IMR-90 (cell line): Measurements from ENCODE around the gene SPATA13. TPM values are rescaled to one million over a fixed set of nuclear protein-coding genes. Genes with fewer than 3 reads are reported as not detected.

Experiments used
- ATAC-seq: fragments of 200-7000 bp; cut with Tn5 transposase; 2 replicates; pipeline ENCODE4 v1.9.1; 2020; ENCODE audit warnings: low read depth, mild to moderate bottlenecking, moderate library complexity
- BruUV-seq: library from RNA; stranded (reverse); fragments of 400-500 nt; replicated peaks from 2 replicates; lab custom pipeline; 2021; lab: Mats Ljungman, UMichigan
- CTCF ChIA-PET: fragments of 300-600 bp; formaldehyde crosslinking; extraction: SDS; loops from one replicate; lab custom pipeline; 2021; ENCODE audit warnings: antibody characterized with exemption; lab: Yijun Ruan, JAX
- POLR2A ChIA-PET: fragments of 300-600 bp; sonication (Branson Sonifier 250); formaldehyde crosslinking; loops from one replicate; lab custom pipeline; 2022; ENCODE audit warnings: antibody characterized with exemption; ENCODE audit not compliant: unreplicated experiment; lab: Charles Lee
- DNase-seq: peaks from one replicate; pipeline ENCODE4 v3.0.0; 2013
- H2AFZ ChIP-seq: replicated peaks from 2 replicates; pipeline ENCODE3; 2013; ENCODE audit warnings: low read length, mild to moderate bottlenecking; ENCODE audit not compliant: poor library complexity
- H2AK5ac ChIP-seq: 2 replicates; pipeline ENCODE4 v1.6.1; 2013; ENCODE audit warnings: low read depth, low read length, inconsistent platforms
- H2AK9ac ChIP-seq: replicated peaks from 2 replicates; pipeline ENCODE3; 2013; ENCODE audit warnings: mild to moderate bottlenecking, low read depth, low read length, moderate library complexity; ENCODE audit not compliant: poor library complexity
- H2BK120ac ChIP-seq: 2 replicates; pipeline ENCODE4 v1.6.1; 2013; ENCODE audit warnings: low read depth, low read length, inconsistent platforms
- H2BK15ac ChIP-seq: 3 replicates; pipeline ENCODE4 v1.6.1; 2013; ENCODE audit warnings: low read depth, low read length, inconsistent platforms
- H2BK20ac ChIP-seq: 2 replicates; pipeline ENCODE4 v1.6.1; 2013; ENCODE audit warnings: low read depth, mild to moderate bottlenecking, inconsistent platforms, low read length, moderate library complexity
- H2BK5ac ChIP-seq: 2 replicates; pipeline ENCODE4 v1.6.1; 2013; ENCODE audit warnings: mild to moderate bottlenecking, low read depth, low read length, inconsistent platforms; ENCODE audit not compliant: poor library complexity, severe bottlenecking
- H3K14ac ChIP-seq: replicated peaks from 2 replicates; pipeline ENCODE4 v1.6.1; 2013; ENCODE audit warnings: low read depth, low read length, inconsistent platforms
- H3K18ac ChIP-seq: 2 replicates; pipeline ENCODE4 v1.6.1; 2013; ENCODE audit warnings: low read depth, low read length, control low read depth
- H3K23ac ChIP-seq: 2 replicates; pipeline ENCODE4 v1.6.1; 2013; ENCODE audit warnings: low read depth, low read length, inconsistent platforms
- H3K27ac ChIP-seq: 2 replicates; pipeline ENCODE4 v1.5.1; 2013; ENCODE audit warnings: mild to moderate bottlenecking, control low read depth, low read length; ENCODE audit not compliant: insufficient read depth
- H3K27me3 ChIP-seq: 2 replicates; pipeline ENCODE4 v1.6.1; 2013; ENCODE audit warnings: low read length; ENCODE audit not compliant: control insufficient read depth, insufficient read depth
- H3K36me3 ChIP-seq: 2 replicates; pipeline ENCODE4 v1.6.1; 2013; ENCODE audit warnings: low read length, mixed read lengths; ENCODE audit not compliant: control insufficient read depth, insufficient read depth
- H3K4ac ChIP-seq: 2 replicates; pipeline ENCODE4 v1.6.1; 2013; ENCODE audit warnings: low read depth, low read length, inconsistent platforms
- H3K4me1 ChIP-seq: 2 replicates; pipeline ENCODE4 v1.6.1; 2013; ENCODE audit warnings: low read length, mixed read lengths; ENCODE audit not compliant: control insufficient read depth, insufficient read depth
- H3K4me2 ChIP-seq: 2 replicates; pipeline ENCODE4 v1.6.1; 2013; ENCODE audit warnings: low read depth, mild to moderate bottlenecking, control low read depth, low read length, moderate library complexity
- H3K4me3 ChIP-seq: 2 replicates; pipeline ENCODE4 v1.5.1; 2013; ENCODE audit warnings: low read depth, mild to moderate bottlenecking, control low read depth, low read length, moderate library complexity; ENCODE audit not compliant: insufficient read depth
- H3K56ac ChIP-seq: 2 replicates; pipeline ENCODE4 v1.6.1; 2013; ENCODE audit warnings: low read length, inconsistent platforms; ENCODE audit not compliant: insufficient read depth; ENCODE audit errors: extremely low read depth
- H3K79me1 ChIP-seq, 2 experiments: 2 replicates each; pipeline ENCODE4 v1.6.1; 2013; ENCODE audit warnings: low read length in 2 of 2, inconsistent platforms in 1 of 2, low read depth in 1 of 2
- H3K9ac ChIP-seq: 2 replicates; pipeline ENCODE4 v1.6.1; 2013; ENCODE audit warnings: low read depth, low read length, control low read depth
- H3K9me1 ChIP-seq: 2 replicates; pipeline ENCODE4 v1.6.1; 2013; ENCODE audit warnings: low read length, inconsistent platforms; ENCODE audit not compliant: insufficient read depth
- H3K9me3 ChIP-seq: 2 replicates; pipeline ENCODE4 v1.6.1; 2013; ENCODE audit warnings: low read length; ENCODE audit not compliant: control insufficient read depth, insufficient read depth
- H4K20me1 ChIP-seq: 2 replicates; pipeline ENCODE4 v1.6.1; 2013; ENCODE audit warnings: low read length, inconsistent platforms; ENCODE audit not compliant: insufficient read depth
- H4K5ac ChIP-seq: 2 replicates; pipeline ENCODE4 v1.6.1; 2013; ENCODE audit warnings: mild to moderate bottlenecking, low read depth, low read length, control low read depth
- H4K8ac ChIP-seq, 2 experiments: 2 replicates each; pipeline ENCODE4 v1.6.1; 2013; ENCODE audit warnings: low read depth in 2 of 2, low read length in 2 of 2, control low read depth in 1 of 2, inconsistent platforms in 1 of 2
- H4K91ac ChIP-seq: 2 replicates; pipeline ENCODE4 v1.6.1; 2013; ENCODE audit warnings: low read depth, low read length, inconsistent platforms; ENCODE audit not compliant: insufficient read depth
- MAZ ChIP-seq: IDR thresholded peaks from 2 replicates; pipeline ENCODE4 v1.6.1; 2012; ENCODE audit warnings: low read depth, mild to moderate bottlenecking, low read length, improper control_type of control experiment, moderate library complexity, borderline replicate concordance
- WGBS, 2 experiments: methylation state at CpG; one replicate each; pipeline versions ENCODE4 v1.1.5 to v1.1.7; 2013; ENCODE audit warnings: missing lambda C conversion rate in 2 of 2; ENCODE audit not compliant: insufficient read length in 1 of 2; ENCODE audit errors: extremely low coverage in 2 of 2; 5-methylcytosine and 5-hydroxymethylcytosine counted together
- dilution Hi-C: fragments of 300-500 bp; cut with HindIII; formaldehyde crosslinking; loops from one replicate; pipeline ENCODE4 v1.14.3; 2018; ENCODE audit warnings: low sequenced_read_pairs; ENCODE audit not compliant: unreplicated experiment
- in situ Hi-C: fragments of 300-500 bp; cut with MboI; formaldehyde crosslinking; loops from 3 replicates; pipeline ENCODE4 v1.14.3; 2019; ENCODE audit warnings: low sequenced_read_pairs, inconsistent platforms, mixed read lengths
- intact Hi-C: fragments of 100-400 bp; cut with micrococcal nuclease; formaldehyde crosslinking; loops from 2 replicates; pipeline ENCODE4 v1.10.0; 2022
- polyA plus RNA-seq, 3 experiments: library from polyadenylated mRNA; depleted of rRNA; stranded (reverse); fragments of >200 nt; gene quantifications; 2 replicates each; pipeline ENCODE4 v1.2.3, GENCODE V29; 2012; ENCODE audit warnings: low replicate concordance in 1 of 3
- total RNA-seq: library from RNA; depleted of rRNA; stranded (reverse); fragments of >200 nt; gene quantifications from 2 replicates; pipeline ENCODE4 v1.2.3, GENCODE V29; 2012

Gene SPATA13
- total and polyA plus RNA-seq, 2 of the 4 experiments (the other 2 are of a cell fraction) = 10.5 to 12.5 TPM

DNA sequence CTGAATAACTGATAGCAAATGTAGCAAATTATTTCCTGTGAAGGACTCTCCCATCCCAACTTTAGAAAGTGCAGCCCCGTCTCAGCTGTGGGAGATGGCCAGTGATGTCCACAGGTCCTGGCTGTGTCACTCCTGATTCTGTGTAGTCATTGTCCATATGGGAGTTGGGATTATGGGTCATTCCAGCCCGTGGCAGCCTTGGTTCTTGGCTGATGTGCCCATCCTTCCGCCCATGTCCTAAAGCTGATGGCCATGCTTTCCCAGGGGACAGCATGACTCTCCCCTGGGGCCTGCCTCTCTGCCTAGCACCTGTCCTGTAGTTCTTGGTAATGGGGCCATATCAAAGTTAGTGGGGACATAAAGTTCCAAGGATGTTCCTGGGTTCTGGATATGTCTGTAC lies 104.9 kb downstream of the SPATA13 start:
- no peak overlapping the region for H3K4me3 ChIP-seq
- H3K9me3 ChIP-seq = no peaks in the 10 kb centered on the region
- DNase-seq = no peak
- H4K20me1 ChIP-seq = 0 out of 2 replicates have a peak, but pooled peaks cover 2% of the 10 kb centered on the region
- intact Hi-C loops (no loop called here), in situ Hi-C loops (no loop called here), dilution Hi-C loops (no loop called here)
- H3K27ac ChIP-seq = no peak overlapping the region
- no peak overlapping the region for H3K56ac ChIP-seq
- H2AK5ac ChIP-seq = no peak overlapping the region
- no peak overlapping the region for H4K8ac ChIP-seq
- no peaks in the 10 kb centered on the region for H3K36me3 ChIP-seq
- no peak overlapping the region for H2BK5ac ChIP-seq
- TF ChIP-seq MAZ = no peak
- H2AFZ ChIP-seq = no peak overlapping the region
- no peak overlapping the region for H4K5ac ChIP-seq
- no peak overlapping the region for H3K23ac ChIP-seq
- H3K4me2 ChIP-seq = no peak overlapping the region
- no TSS peak for BruUV-seq
- H2BK20ac ChIP-seq = no peak overlapping the region
- H2BK120ac ChIP-seq = no peak overlapping the region
- no peak overlapping the region for H2BK15ac ChIP-seq
- POLR2A ChIA-PET = no interaction called here
- CTCF ChIA-PET = no interaction called here
- no peak overlapping the region for H3K18ac ChIP-seq
- H3K4me1 ChIP-seq = peaks cover 7% of the 10 kb centered on the region
- peak overlapping the region; percentile 25 for H2AK9ac ChIP-seq
- no CpG with 5 or more reads among the region's 3 CpGs for WGBS, 2 experiments
- H3K9ac ChIP-seq = no peak overlapping the region
- H3K27me3 ChIP-seq = no peaks in the 10 kb centered on the region
- ATAC-seq = no peak
- no peak overlapping the region for H3K4ac ChIP-seq
- H3K14ac ChIP-seq = no peak overlapping the region
- H3K9me1 ChIP-seq = peaks cover 10% of the 10 kb centered on the region; the same call in 1 of the 2 replicates
- no peak overlapping the region for H4K91ac ChIP-seq
- H3K79me1 ChIP-seq = peaks cover 7 to 34% of the 10 kb centered on the region in 2 experiments
